HepG2 (cell line): ENCODE results near the gene SYNGAP1. TPM values are rescaled to one million over a fixed set of nuclear protein-coding genes. Genes with fewer than 3 reads are reported as not detected.
A peak's percentile ranks its signal among the peaks of the same experiment; 100 is the strongest.

ENCODE experiments used
- FOXO1 ChIP-seq: sonication (generic); formaldehyde crosslinking; IDR thresholded peaks from 2 replicates; pipeline ENCODE4 v1.4.0; 2020; ENCODE audit warnings: missing genetic modification reagents
- GPN1 ChIP-seq: sonication (generic); formaldehyde crosslinking; IDR thresholded peaks from 2 replicates; pipeline ENCODE4 v1.5.1; 2020; ENCODE audit warnings: missing genetic modification reagents, borderline replicate concordance
- HNRNPH1 ChIP-seq: fragments of 200-400 bp; formaldehyde crosslinking; optimal IDR thresholded peaks from 2 replicates; pipeline ENCODE3; 2017; ENCODE audit warnings: mild to moderate bottlenecking, low read depth, low read length
- MAF1 ChIP-seq: sonication (generic); formaldehyde crosslinking; IDR thresholded peaks from 2 replicates; pipeline ENCODE4 v1.5.0; 2020; ENCODE audit warnings: missing genetic modification reagents, borderline replicate concordance
- MAX ChIP-seq: IDR thresholded peaks from 2 replicates; pipeline ENCODE4 v1.6.1; 2012; ENCODE audit warnings: inconsistent platforms
- MIER3 ChIP-seq: IDR thresholded peaks from 2 replicates; pipeline ENCODE4 v1.6.1; 2016; ENCODE audit warnings: missing compliant biosample characterization, borderline replicate concordance
- NFE2L1 ChIP-seq: sonication (generic); formaldehyde crosslinking; IDR thresholded peaks from 2 replicates; pipeline ENCODE4 v1.4.0; 2020; ENCODE audit warnings: missing genetic modification reagents, mild to moderate bottlenecking, borderline replicate concordance
- NFYC ChIP-seq: IDR thresholded peaks from 2 replicates; pipeline ENCODE4 v1.6.1; 2016; ENCODE audit warnings: missing genetic modification reagents, missing compliant biosample characterization
- NR2F6 ChIP-seq, 2 experiments: IDR thresholded peaks; 2 replicates each; pipeline ENCODE4 v1.6.1; 2016; ENCODE audit warnings: antibody characterized with exemption in 1 of 2, mild to moderate bottlenecking in 1 of 2
- REXO4 ChIP-seq: sonication (generic); formaldehyde crosslinking; IDR thresholded peaks from 2 replicates; pipeline ENCODE4 v1.8.0; 2022; ENCODE audit warnings: missing genetic modification reagents, mild to moderate bottlenecking, borderline replicate concordance
- RFXANK ChIP-seq: IDR thresholded peaks from 2 replicates; pipeline ENCODE4 v1.6.1; 2016
- RFXAP ChIP-seq: sonication (generic); formaldehyde crosslinking; IDR thresholded peaks from 2 replicates; pipeline ENCODE4 v1.4.0; 2020; ENCODE audit warnings: missing genetic modification reagents, borderline replicate concordance
- SMYD3 ChIP-seq: sonication (generic); formaldehyde crosslinking; IDR thresholded peaks from 2 replicates; pipeline ENCODE4 v1.8.1; 2023; ENCODE audit warnings: mild to moderate bottlenecking, missing genetic modification reagents
- TP53 ChIP-seq: sonication (generic); formaldehyde crosslinking; conservative IDR thresholded peaks from 2 replicates; pipeline ENCODE4 v1.4.0; 2020; ENCODE audit warnings: missing genetic modification reagents
- ZBTB14 ChIP-seq: sonication (generic); formaldehyde crosslinking; IDR thresholded peaks from 2 replicates; pipeline ENCODE4 v1.4.0; 2020; ENCODE audit warnings: missing genetic modification reagents
- ZBTB49 ChIP-seq: sonication (generic); formaldehyde crosslinking; IDR thresholded peaks from 2 replicates; pipeline ENCODE4 v1.4.0; 2020; ENCODE audit warnings: missing genetic modification reagents, borderline replicate concordance
- ZFP82 ChIP-seq: sonication (generic); formaldehyde crosslinking; IDR thresholded peaks from 2 replicates; pipeline ENCODE4 v1.5.1; 2020; ENCODE audit warnings: mild to moderate bottlenecking, missing genetic modification reagents, borderline replicate concordance
- ZNF256 ChIP-seq: sonication (generic); formaldehyde crosslinking; conservative IDR thresholded peaks from 2 replicates; pipeline ENCODE4 v1.4.0; 2020; ENCODE audit warnings: missing genetic modification reagents
- ZNF362 ChIP-seq: sonication (generic); formaldehyde crosslinking; IDR thresholded peaks from 2 replicates; pipeline ENCODE4 v1.4.0; 2020; ENCODE audit warnings: missing genetic modification reagents, mild to moderate bottlenecking, borderline replicate concordance
- ZNF513 ChIP-seq: sonication (generic); formaldehyde crosslinking; conservative IDR thresholded peaks from 2 replicates; pipeline ENCODE4 v1.5.0; 2020; ENCODE audit warnings: missing genetic modification reagents
- ZNF546 ChIP-seq: sonication (generic); formaldehyde crosslinking; conservative IDR thresholded peaks from 2 replicates; pipeline ENCODE4 v1.8.1; 2023; ENCODE audit warnings: mild to moderate bottlenecking, missing genetic modification reagents
- ZNF607 ChIP-seq: sonication (generic); formaldehyde crosslinking; IDR thresholded peaks from 2 replicates; pipeline ENCODE4 v1.5.1; 2020; ENCODE audit warnings: missing genetic modification reagents, mild to moderate bottlenecking, borderline replicate concordance
- polyA plus RNA-seq, 8 experiments: library from polyadenylated mRNA; depleted of rRNA in 3 of 8; stranded (reverse) in 7 of 8; unstranded in 1 of 8; fragments of >200 nt; fragmentation: Illumina TruSeq in 4 of 8; extraction: Trizol in 4 of 8; gene quantifications; 2 replicates each; pipeline versions ENCODE4 v1.2.1 to v1.2.3, GENCODE V29; 2011 to 2016; ENCODE audit warnings: low read depth in 4 of 8, missing spikeins in 1 of 8, mixed read lengths in 1 of 8; ENCODE audit not compliant: insufficient read depth in 1 of 8
- total RNA-seq, 5 experiments: library from RNA; depleted of rRNA; stranded (reverse); fragments of >200 nt; fragmentation: Illumina TruSeq; extraction: Trizol; gene quantifications; 2 replicates each; pipeline ENCODE4 v1.2.3, GENCODE V29; 2016; ENCODE audit warnings: low read depth in 1 of 5

The SYNGAP1 gene
- total and polyA plus RNA-seq, 2 of the 13 experiments (the other 11 are each of a cell fraction or from before 2014, with no cell fraction given) = 0.75 to 1.1 TPM

GRCh38 chr6:33410711-33411631 is 8.9 kb upstream of the SYNGAP1 start, which contains the start of gene PHF1 (continued):
- TF ChIP-seq MAF1 (CRISPR knock-in tag) = no peak
- no peak; the same call in 1 of the 2 replicates for TF ChIP-seq MAX
- no peak for TF ChIP-seq SMYD3 (CRISPR knock-in tag)
- no peak for TF ChIP-seq NFE2L1
- 0 out of 2 replicates have a peak, but pooled peaks have one; percentile 21 for TF ChIP-seq ZNF546 (CRISPR knock-in tag)
- no peak for TF ChIP-seq ZNF513 (CRISPR knock-in tag)
- no peak for TF ChIP-seq HNRNPH1
- no peak for TF ChIP-seq MIER3 (CRISPR knock-in tag)
- TF ChIP-seq TP53 (CRISPR knock-in tag) = no peak
- no peak for TF ChIP-seq ZNF256
- no peak for TF ChIP-seq NFYC (CRISPR knock-in tag)
- 0 out of 2 replicates have a peak, but pooled peaks have one; percentile 50 for TF ChIP-seq ZNF607 (CRISPR knock-in tag)
- no peak for TF ChIP-seq RFXAP (CRISPR knock-in tag)
- no peak for TF ChIP-seq GPN1 (CRISPR knock-in tag)
- no peak; the same call in 1 of the 2 replicates for TF ChIP-seq FOXO1 (CRISPR knock-in tag)
- no peak for TF ChIP-seq ZBTB49 (CRISPR knock-in tag)
- no peak for TF ChIP-seq REXO4 (CRISPR knock-in tag)
- no peak for TF ChIP-seq ZBTB14
- TF ChIP-seq ZFP82 (CRISPR knock-in tag) = peak; percentile 29; the same call in 1 of the 2 replicates
- TF ChIP-seq NR2F6 (IDR thresholded peaks at IDR 0.05) = no peak
- no peak for TF ChIP-seq NR2F6 (CRISPR knock-in tag; IDR thresholded peaks at IDR 0.05)
- no peak for TF ChIP-seq ZNF362 (CRISPR knock-in tag)
- no peak for TF ChIP-seq RFXANK (CRISPR knock-in tag)
